Kidney epithelial cell (primary cell): ENCODE measurements around the gene FBXO47. TPM values are rescaled to one million over a fixed set of nuclear protein-coding genes. Genes with fewer than 3 reads are reported as not detected.

Source experiments
- DNase-seq: peaks from one replicate; pipeline ENCODE4 v3.0.0-alpha.2; 2010; ENCODE audit warnings: low read depth
- H3K27me3 ChIP-seq: 2 replicates; pipeline ENCODE4 v1.6.0; 2011; ENCODE audit warnings: low read length; ENCODE audit not compliant: control insufficient read depth, insufficient read depth
- H3K36me3 ChIP-seq: 2 replicates; pipeline ENCODE4 v1.5.1; 2011; ENCODE audit warnings: low read length; ENCODE audit not compliant: control insufficient read depth, insufficient read depth
- H3K4me3 ChIP-seq: 2 replicates; pipeline ENCODE4 v1.5.1; 2011; ENCODE audit warnings: low read depth, mild to moderate bottlenecking, control low read depth, low read length
- CTCF ChIP-seq: IDR thresholded peaks from 2 replicates; pipeline ENCODE4 v1.5.1; 2011; ENCODE audit warnings: mild to moderate bottlenecking, moderate library complexity, low read length, control low read depth, inconsistent platforms; ENCODE audit not compliant: insufficient read depth, poor library complexity, severe bottlenecking
- total RNA-seq: library from RNA; depleted of rRNA; stranded (reverse); fragments of >200 nt; gene quantifications from 2 replicates; pipeline ENCODE4 v1.2.3, GENCODE V29; 2015

FBXO47 gene
- total RNA-seq, 1 donor from 2014 or later: not detected

GRCh38 chr17:38898291-38898679 is 68.9 kb downstream of the FBXO47 start:
- Histone ChIP-seq H3K36me3 (no peaks in the 10 kb centered on the region), H3K27me3 (no peaks in the 10 kb centered on the region), H3K4me3 (no peak overlapping the region)
- no peak for DNase-seq
- TF ChIP-seq CTCF: no peak

- no peaks in the 10 kb centered on the region for H3K27me3 ChIP-seq
- no peak for TF ChIP-seq CTCF
- H3K36me3 ChIP-seq: peaks cover 2% of the 10 kb centered on the region
- no peak overlapping the region for H3K4me3 ChIP-seq
- DNase-seq: no peak
Measured at GRCh38 chr17:38897671-38898290, 69.4 kb downstream of the FBXO47 start.

- H3K36me3 ChIP-seq: peaks cover 2% of the 10 kb centered on the region
Measured at GRCh38 chr17:38897176-38897575, 70.0 kb downstream of the FBXO47 start.

GRCh38 chr17:38896346-38896954 is 70.8 kb downstream of the FBXO47 start:
- Histone ChIP-seq H3K27me3 (no peaks in the 10 kb centered on the region), H3K4me3 (no peak overlapping the region), H3K36me3 (peaks cover 2% of the 10 kb centered on the region)
- TF ChIP-seq CTCF: no peak
- DNase-seq: no peak

More at GRCh38 chr17:38897176-38897575, 70.0 kb downstream of the FBXO47 start:
- no peak for DNase-seq
- Histone ChIP-seq H3K27me3 (no peaks in the 10 kb centered on the region), H3K4me3 (no peak overlapping the region)
- TF ChIP-seq CTCF: no peak

- Histone ChIP-seq H3K27me3 (no peaks in the 10 kb centered on the region), H3K4me3 (no peak overlapping the region), H3K36me3 (peaks cover 3% of the 10 kb centered on the region)
- DNase-seq: no peak
- no peak for TF ChIP-seq CTCF
Measured at GRCh38 chr17:38894276-38894675, 72.9 kb downstream of the FBXO47 start.

GRCh38 chr17:38893607-38894006 is 73.6 kb downstream of the FBXO47 start:
- no peak for TF ChIP-seq CTCF
- Histone ChIP-seq H3K27me3 (no peaks in the 10 kb centered on the region), H3K36me3 (peaks cover 3% of the 10 kb centered on the region), H3K4me3 (no peak overlapping the region)
- DNase-seq: no peak
